ENCODE results near the gene RPS24.
"Not testable (repeated sequence)": the region's sequence is repeated elsewhere in the genome, so short reads cannot be mapped to it uniquely, and the experiment has no call there.

Gene RPS24

DNA sequence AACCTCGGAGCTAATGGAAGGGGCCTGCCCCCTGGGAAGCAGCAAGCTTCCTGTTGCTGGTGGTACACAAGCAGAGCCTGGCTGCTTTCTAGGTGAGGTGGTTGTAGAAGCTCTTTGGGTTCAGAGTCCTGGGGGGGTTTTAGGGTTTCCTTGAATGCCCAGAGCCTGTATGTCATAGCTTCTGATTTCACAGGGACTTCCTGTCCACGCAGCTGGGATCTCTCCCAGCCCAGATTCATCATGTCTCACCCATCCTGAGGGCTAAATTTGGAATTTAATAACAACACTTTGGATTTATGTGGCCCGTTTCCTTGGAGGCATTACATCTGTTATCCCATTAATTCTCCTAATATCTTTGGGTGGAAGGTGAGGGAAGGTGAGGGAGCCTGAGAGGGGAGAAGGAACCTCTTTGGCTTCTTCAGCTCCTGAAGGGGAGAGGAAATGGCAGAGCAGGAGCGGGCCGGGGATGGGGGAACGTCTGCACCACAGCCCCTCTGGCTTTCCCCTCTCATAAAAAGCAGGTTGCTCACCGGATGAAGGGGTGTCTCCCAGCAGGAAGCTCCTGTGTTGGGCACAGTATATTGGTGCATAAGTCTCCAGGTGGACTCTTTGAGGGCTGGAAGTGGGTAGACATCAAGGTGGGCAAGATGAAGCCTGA is 19.7 kb downstream of the RPS24 start:
- peak; percentile 87 for DNase-seq (ENCODE audit: low read depth)

DNA sequence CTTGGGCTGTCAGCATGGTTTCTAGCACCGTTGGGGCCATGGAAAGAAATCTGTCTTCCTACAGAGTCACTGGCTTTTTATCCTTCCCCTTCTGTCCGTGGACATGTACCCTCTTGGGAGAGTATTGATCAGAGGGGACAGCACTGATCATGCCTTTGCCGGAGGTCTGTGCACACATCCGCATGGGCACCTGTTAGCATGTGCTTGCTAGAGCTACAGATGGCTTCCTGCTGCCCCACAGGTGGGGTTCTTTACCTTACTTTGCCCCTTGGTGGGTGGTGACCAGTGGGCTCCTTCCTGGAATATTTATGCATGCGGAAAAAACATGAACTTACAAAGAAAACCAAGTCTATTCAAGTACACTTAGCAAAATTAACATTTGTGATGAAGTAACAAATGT is 24.9 kb downstream of the RPS24 start:
- DNase-seq (ENCODE audit: low read depth): no peak

DNA sequence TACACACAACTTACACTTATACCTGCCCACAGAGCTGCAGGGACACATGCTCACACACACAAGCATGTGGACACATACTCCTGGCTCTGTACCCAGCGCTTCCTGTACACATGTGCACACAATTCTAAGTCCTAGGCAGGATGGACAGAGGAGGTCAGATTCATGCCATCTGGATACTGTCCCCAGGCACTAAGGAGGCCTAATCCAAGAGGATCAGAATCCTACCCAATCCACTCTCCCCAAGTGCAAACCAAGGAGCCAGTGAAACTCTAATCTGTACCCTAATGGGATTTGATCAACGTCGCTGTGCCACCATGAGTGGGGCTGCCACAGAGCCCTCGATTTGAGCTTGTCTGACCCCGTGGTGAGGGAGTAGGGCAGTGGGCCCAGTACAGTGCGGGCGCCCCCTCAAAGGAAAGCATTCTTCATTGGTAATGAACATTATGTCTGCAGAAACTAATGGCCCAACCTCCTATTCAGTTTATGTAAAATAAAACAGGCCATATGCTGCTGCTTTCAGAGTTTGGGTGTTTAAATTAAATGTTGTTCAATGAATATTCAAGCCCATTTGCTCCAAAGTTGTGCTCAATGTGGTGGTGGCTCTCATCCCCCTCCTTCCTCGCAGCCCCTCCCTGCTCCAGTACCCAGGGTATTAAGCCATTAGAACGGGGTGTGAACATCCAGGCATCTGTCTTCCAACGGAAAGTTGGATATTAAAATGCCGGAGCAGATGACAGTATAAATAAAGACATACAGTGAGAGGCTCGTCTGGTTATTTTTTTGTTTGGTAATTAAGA is 26.4 kb downstream of the RPS24 start:
- DNase-seq (ENCODE audit: low read depth): no peak

DNA sequence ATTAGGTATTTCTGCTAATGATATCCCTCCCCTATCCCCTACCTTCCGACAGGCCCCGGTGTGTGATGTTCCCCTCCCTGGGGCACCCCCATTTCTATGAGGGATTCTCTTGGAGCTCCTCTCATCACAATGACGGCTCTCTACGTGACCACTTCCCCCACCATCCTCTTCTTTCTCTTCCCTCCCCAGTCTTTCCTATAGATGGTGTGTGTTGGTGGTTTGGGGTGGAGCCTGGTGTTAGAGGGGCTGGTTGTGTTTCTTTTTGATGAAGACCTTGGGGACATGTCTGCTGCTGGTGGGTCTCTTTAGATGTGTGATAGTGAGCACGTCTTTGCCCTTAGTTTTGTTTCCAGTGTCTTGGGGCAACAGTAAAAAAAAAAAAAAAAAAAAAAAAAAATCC is 28.6 kb downstream of the RPS24 start:
- DNase-seq (ENCODE audit: low read depth): no peak

DNA sequence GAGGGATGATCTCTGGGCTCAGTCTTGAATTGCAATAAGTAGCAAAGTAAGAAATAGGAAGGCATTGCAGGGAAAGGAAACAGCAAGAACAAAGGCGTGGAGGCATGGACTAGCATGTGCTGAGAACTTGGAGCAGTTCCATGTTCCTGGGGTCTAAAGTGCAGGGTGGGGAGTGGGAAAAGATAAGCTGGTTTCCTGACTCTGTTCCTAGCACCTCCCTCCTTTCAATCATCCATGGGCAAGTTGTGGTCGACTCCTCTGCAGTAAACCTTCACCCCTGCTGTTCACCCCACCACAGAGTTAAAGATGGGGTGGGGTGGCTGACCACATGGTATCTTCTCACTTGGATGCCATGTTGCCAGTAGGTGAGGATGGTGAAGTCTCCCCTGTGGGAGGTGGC is 29.6 kb downstream of the RPS24 start:
- no peak for DNase-seq (ENCODE audit: low read depth)

DNA sequence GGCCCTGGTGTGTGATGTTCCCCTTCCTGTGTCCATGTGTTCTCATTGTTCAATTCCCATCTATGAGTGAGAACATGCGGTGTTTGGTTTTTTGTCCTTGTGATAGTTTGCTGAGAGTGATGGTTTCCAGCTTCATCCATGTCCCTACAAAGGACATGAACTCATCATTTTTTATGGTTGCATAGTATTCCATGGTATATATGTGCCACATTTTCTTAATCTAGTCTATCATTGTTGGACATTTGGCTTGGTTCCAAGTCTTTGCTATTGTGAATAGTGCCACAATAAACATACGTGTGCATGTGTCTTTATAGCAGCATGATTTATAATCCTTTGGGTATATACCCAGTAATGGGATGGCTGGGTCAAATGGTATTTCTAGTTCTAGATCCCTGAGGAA is 31.3 kb downstream of the RPS24 start:
- DNase-seq (ENCODE audit: low read depth): not testable (repeated sequence)

DNA sequence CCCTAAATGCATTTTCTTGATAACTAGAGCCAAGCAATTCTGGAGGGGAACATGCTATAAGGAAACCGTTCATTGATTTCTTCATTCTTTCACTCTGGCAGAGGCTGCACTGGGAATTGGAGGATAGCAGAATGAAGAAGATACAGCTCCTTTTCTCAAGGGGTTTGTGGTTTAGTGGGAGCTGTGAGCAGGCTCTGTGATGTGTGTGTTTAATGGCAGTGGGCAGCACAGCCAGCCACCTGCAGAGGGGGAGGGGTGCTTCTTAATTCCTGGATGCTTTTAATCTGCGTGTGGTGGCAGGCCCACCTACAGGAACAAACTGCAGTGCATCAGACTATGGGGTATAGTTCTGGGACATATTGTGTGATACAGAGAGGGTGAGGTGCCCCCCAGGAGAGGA is 31.9 kb downstream of the RPS24 start:
- no peak for DNase-seq (ENCODE audit: low read depth)

DNA sequence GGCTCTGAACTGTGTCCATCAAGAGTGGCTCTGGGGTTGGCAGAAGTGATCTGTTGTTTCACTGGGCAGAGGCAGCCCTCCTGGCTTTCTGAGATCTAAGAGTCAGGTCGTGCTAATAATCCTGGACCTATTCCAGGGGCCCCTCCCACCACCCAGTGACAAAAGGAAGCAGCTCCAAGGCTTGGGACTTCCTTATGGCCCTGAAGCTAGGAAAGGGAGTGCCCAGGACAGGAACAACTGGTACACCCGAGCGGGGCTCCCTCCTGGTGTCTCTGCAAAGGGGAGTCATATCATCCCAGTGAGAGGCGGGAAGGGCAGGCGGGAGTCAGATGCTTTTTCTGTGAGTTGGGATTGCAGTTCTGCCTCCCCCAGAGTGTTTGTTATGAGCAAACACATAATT is 32.3 kb downstream of the RPS24 start:
- DNase-seq (ENCODE audit: low read depth): no peak

DNA sequence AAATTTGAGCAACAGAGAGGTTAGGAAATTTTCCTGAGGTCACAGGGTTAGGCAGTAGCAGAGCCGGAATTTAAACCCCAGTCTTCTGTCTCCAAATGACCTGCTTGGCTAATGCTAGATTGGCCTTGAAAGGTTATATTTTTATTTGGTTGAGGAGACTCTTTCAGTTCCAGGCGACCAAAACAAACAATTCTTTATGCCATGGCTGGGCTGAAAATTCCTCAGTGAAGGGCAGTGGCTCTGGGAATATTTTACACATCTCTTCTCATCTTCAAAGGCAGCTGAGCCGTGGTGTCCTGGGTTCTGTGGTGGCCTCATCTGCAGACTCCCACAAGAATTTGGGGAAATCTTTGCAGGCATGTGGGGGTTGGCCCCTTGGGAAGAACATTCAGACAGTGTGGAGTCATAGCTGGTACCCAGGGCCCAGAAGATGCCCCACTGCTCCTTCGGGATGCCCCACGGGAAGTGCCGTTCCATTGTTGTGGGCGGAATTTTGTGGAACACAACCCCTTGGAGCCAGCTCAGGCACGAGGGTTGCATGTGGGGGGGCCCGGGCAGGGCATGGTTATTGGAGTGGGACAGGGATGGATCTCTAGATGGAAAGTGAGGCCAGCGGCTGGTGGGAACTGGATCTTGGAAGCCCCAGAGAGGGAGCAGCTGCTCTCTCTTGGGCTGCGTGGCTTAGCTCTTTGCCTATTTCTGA is 33.2 kb downstream of the RPS24 start:
- no peak for DNase-seq (ENCODE audit: low read depth)

DNA sequence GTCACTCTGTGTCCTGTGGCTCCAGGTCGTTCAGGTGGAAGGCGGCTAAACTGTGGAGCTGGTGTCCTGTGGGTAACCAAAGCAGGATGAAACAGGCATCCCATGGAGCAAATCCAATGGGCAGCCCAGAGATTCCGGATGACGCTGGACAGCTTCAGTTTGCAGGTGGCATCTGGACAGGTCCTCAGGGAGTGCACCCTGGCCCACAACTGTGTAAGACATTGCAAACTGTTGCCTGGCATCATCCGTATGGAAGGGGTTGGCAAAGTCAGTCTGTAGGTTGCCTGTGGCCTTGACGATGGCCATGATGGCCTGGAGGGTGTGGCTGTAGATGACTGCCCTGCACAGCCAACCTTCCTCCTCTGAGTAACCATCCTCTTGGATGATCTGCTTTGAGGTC is 35.5 kb downstream of the RPS24 start:
- DNase-seq (ENCODE audit: low read depth): no peak

DNA sequence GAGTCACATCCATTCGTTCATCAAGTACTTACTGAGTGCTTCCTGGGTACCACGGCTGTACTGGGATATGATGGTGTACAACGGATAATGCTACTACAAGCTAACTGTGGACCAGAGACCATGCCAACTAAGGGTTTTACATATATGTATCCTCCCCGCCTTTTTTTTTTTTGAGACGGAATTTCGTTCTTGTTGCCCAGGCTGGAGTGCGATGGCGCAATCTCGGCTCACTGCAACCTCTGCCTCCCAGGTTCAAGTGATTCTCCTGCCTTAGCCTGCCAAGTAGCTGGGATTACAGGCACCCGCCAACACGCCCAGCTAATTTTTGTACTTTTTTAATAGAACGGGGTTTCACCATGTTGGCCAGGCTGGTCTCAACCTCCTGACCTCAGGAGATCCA is 36.4 kb downstream of the RPS24 start:
- not testable (repeated sequence) for DNase-seq (ENCODE audit: low read depth)

DNA sequence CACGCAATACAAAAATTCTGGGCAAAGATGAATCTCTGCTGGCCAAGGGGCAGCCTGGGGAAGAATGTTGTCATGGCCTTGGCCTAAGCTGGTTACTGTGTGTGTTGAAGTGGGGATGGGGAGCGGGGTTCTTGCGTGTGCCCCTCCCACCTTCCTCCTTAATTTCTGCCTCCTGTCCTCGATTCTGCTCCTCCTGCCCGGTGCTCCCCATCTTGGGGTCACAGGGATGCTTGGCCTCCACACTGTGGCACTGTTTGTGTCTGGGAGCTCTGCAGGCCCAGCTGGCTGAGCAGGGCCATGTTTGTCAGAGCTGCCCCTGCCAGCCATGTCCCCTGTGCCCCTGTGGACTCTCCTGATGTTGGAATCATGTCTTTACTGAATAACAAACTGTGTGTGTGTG is 37.1 kb downstream of the RPS24 start:
- no peak for DNase-seq (ENCODE audit: low read depth)

DNA sequence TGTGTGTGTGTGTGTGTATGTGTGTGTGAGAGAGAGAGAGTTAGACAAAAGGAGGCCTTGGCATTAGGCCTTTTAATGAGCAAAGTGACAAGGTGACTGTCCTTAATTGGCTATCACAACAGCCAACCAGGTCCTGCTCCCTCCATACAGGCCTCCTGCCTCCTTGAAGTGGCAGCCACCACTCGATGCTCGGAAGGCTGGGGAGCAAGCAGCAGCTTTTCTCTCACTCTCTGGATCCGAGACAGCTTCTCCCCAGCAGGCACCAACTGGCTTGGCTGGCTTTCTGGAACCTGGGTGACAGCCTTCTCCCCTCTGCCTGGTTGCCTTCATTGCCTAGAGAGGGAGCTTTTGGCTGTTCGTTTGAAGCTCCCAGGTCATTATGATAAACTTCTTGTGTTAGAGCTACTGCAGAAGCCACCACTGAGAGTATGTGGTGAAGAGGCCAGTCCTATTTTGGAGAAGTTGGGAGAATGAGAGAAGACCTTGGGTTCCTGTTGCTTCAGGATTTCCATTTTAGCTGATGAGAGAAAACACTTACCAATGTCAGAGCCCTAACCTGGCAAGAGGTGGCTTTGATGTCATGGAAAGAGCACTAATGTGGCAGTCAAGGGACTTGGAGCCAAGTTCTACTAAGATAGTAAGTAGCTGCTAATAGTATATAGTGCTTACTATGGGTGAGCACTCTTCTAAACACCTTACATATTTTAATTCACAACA is 37.6 kb downstream of the RPS24 start:
- DNase-seq (ENCODE audit: low read depth): no peak

DNA sequence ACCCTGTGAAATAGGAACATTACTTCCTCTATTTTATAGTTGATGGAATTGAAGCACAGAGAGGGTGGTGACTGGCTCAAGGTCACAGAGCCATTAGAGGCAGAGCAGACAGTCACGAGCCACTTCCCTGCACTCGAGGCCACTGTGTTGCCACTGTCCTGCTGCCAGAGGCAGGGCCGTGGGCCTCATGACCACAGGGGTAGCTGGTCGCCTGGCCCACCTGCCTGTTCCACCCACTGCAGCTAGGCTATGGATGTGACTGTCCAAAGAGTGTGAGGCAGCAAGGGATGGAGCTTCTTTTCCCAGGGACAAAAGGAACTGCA is 38.2 kb downstream of the RPS24 start:
- no peak for DNase-seq (ENCODE audit: low read depth)

DNA sequence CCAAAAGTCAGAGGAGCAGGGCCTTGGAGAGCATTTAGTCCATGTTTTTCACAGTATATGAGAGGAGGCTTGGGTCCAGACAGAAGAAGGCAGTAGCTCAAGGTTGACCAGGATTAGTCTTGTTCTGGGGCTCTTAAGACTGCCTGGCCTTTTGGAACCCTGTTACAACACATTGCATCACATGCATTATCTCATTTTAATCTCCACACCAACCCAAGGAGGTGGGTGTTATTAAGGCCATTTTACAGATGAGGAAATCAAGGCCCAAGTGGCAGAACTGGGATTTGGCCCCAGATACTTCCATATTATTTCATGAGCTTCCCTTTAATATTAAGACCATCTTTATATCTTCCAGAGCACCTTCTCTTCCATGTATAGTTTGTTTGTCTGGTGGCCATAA is 38.8 kb downstream of the RPS24 start:
- no peak for DNase-seq (ENCODE audit: low read depth)

DNA sequence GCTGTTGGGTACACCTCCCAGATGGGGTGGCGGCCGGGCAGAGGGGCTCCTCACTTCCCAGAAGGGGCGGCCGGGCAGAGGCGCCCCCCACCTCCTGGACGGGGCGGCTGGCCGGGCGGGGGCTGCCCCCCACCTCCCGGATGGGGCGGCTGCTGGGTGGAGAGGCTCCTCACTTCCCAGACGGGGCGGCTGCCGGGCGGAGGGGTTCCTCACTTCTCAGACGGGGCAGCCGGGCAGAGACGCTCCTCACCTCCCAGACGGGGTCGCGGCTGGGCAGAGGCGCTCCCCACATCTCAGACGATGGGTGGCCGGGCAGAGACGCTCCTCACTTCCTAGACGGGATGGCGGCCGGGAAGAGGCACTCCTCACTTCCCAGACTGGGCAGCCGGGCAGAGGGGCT is 42.1 kb downstream of the RPS24 start:
- not testable (repeated sequence) for DNase-seq (ENCODE audit: low read depth)

DNA sequence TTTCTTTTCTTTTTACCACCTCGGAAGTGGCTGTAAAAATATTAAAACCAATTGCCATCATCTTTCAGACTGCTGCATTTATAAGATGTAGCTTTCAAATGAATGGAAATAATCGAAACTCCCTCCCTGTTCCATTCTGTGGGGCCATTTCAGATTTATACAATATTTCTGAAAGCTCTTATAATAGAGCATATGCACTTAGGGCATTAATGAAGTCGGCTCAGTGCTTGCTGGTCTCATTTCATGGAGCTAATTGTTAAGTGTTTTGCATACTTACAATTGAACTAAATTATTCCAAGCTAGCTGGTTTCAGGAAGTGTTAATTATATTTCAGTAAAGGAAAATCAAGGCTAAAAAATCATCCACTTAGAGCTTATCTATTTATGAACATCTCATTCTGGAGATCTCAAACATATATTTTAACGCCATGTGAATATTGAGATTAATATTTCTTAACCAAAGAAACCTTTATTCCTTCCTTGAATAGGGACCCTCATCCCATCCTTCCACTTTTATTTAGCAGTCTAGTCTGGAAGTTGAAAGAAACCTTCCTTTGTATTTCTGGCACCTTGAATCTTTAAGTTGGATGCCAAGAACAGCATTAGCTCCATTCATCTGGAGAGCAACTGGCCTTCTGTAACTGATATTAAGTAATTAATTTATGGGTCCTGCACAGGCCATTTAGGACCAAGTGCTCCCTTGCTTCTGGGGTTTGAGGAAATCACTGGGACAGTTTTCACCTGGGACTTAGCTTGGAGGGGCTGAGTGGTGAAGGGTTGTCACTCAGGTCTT is 45.1 kb downstream of the RPS24 start:
- no peak for DNase-seq (ENCODE audit: low read depth)

DNA sequence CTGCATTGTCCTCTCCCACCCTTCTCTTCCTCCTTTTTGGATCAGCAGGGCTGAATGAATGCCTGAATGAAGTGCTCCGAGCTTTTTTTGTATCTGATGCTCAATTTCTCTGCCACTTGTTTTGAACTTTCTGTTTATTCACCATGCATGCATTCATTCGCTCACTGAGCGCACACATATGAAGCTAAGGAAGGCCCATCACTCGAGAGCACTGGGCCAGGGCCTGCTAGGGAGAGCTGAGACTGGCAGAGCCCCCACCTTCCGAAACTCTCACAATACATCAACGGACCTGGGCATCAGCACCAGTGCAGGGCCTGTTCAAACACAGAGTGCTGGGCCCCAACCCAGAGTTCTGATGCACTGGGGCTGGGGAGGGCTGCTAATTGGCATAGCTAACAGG is 45.7 kb downstream of the RPS24 start:
- DNase-seq (ENCODE audit: low read depth): no peak

DNA sequence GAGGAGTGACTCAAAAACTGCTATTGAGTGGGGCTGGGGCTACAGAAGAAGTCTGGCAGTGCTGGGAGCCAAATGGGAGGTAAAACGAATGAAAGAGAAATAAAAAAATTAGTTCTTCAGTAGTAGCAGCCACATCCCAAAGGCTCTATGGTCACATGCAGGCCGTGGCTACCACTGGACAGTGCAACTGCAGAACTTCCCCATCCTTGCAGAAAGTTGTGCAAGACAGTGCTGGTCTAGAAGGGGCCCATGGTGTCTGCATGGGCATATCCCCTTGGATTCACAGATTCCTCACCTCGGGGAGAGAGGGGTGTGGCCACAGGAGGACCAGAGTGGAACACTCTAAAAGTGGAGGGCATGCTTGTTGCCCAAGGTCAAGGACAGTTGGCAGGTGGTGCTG is 47.6 kb downstream of the RPS24 start:
- no peak for DNase-seq (ENCODE audit: low read depth)

DNA sequence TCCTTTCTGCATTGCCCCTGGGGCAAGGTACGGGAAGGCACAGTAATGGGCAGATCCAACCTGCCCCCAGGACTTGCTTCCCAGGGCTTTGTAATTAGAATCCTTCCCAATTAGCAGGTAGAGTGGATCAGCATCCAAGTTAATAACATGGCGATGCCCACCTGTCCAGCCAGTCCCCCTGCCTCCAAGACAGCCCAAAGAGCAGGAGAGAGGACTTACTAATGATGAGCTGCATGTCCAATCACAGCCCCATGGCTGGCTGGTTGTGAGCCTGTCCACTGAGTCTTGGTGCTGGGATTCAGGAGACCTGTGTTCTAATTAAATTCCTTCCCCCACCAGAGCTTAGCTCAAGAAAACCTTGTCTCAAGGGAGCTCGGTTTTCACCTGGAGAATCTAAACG is 49.0 kb downstream of the RPS24 start:
- no peak for DNase-seq (ENCODE audit: low read depth)
